HG03354 (cell line): ENCODE data around the gene TRPT1.

ENCODE experiments used
- ATAC-seq: cut with Tn5 transposase; IDR thresholded peaks from one replicate; pipeline ENCODE4 v1.9.1; 2021; ENCODE audit warnings: mild to moderate bottlenecking; ENCODE audit not compliant: unreplicated experiment, poor library complexity, severe bottlenecking

TRPT1 gene

DNA sequence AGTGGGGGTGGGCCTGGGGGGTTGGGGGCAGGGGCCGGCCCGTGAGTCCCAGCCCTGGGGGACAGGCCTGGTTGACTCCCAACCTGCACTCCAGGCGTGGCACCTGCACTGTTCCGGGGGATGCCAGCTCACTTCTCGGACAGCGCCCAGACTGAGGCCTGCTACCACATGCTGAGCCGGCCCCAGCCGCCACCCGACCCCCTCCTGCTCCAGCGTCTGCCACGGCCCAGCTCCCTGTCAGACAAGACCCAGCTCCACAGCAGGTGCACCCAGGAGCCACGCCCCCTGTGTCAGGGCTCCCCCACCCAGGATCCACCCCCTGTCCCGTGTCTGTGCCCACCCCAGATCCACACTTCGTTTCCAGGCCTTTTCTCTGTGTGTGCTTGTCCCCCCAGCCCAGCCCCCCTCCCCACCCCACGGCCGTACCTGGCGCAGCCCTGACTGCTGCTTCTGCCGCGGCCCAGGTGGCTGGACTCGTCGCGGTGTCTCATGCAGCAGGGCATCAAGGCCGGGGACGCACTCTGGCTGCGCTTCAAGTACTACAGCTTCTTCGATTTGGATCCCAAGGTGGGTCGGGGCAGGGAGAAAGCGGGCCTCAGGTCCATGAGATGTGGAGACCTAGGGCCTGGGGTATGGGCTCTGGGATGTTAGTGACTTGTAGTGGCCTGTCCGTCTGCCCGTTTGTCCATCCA, 14.7 kb downstream of the TRPT1 start:
- no peak for ATAC-seq

GRCh38 chr11:64210301-64211020, 15.5 kb downstream of the TRPT1 start:
- ATAC-seq: no peak

GRCh38 chr11:64209563-64209843, 16.5 kb downstream of the TRPT1 start:
- ATAC-seq: no peak

DNA sequence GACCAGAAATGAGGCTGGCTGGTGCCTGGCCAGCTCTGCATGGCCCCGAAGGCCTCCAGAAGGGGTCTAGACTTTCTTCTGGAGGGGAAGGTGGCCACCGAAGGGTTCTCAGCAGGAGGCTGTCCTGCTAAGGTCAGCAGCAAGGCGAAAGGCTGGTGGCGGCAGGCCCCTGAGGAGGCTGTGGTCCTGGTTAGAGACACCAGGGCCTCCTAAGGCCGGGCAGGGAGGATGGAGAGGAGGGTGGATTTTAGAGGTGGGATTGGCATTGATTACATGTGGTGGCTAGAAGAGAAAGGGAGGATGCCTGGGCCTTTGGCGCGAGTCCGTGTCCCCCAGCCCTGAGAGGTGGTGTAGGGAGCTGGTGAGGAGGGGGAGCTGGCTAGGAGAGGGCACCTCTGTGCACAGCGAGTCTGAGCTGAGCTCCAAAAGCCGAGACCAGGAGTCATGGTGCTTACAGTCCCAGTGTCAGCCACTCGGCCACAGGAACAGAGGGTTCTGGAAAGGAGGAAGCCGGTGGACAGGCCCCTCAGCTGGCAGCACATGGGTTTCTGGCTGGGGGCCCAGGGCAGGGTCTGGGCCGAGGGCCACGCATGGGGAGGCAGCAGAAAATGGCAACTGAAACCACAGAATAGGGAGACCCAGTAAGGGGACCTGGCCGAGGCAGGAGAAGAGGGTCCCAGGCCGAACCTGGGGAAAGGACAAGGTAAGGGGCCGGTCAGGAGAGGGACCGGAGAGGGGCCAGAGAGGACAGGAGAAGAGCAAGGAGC, 17.0 kb downstream of the TRPT1 start:
- ATAC-seq: no peak

GRCh38 chr11:64208086-64208795, 17.7 kb downstream of the TRPT1 start:
- peak; percentile 17 for ATAC-seq

- peak; percentile 52 for ATAC-seq
These were observed 18.5 kb downstream of the TRPT1 start for GRCh38 chr11:64207256-64208085.

- ATAC-seq: no peak
These were observed 19.3 kb downstream of the TRPT1 start, which contains the start of gene FERMT3 for GRCh38 chr11:64206457-64207255. Gene FERMT3 (plus strand): TSS chr11:64206721. CDS start chr11:64207365, 644 bp downstream.

GRCh38 chr11:64204464-64204989, 21.5 kb downstream of the TRPT1 start:
- ATAC-seq: no peak

- ATAC-seq: no peak
These were observed 21.9 kb downstream of the TRPT1 start for GRCh38 chr11:64204080-64204440.

- ATAC-seq: no peak
These were observed 22.4 kb downstream of the TRPT1 start for GRCh38 chr11:64203421-64204079.

- ATAC-seq: no peak
These were observed 23.0 kb downstream of the TRPT1 start for GRCh38 chr11:64202992-64203391.

- ATAC-seq: no peak
These were observed 24.4 kb downstream of the TRPT1 start for GRCh38 chr11:64201543-64201942.

- no peak for ATAC-seq
These were observed 27.5 kb downstream of the TRPT1 start for GRCh38 chr11:64198511-64198910.

- no peak for ATAC-seq
These were observed 29.4 kb downstream of the TRPT1 start for GRCh38 chr11:64196626-64197025.

DNA sequence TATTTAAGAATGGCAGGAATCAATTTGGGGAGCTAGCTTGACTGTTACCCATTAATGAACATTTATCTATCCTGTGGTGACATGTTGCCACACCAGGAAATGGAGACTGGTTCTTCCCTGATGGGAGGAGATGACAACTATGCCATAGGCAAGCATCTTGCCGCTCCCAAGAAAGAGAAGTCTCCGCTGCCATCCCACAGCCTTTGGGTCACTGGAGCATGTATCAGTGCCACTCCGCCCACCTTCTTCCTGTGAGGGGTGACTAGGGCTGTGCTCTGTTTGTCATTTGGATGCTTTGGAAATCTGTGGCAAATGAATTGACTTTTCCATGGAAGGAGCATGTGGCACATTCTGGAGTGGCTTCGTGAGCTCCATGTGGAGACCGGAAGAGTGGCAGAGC, 33.6 kb downstream of the TRPT1 start:
- ATAC-seq: no peak

- no peak for ATAC-seq
These were observed 39.4 kb downstream of the TRPT1 start for GRCh38 chr11:64186492-64187165.

GRCh38 chr11:64185693-64186491, 40.1 kb downstream of the TRPT1 start, which contains the start of gene STIP1:
Gene STIP1 (plus strand): TSS chr11:64186171. CDS start chr11:64186262, 91 bp downstream.
- peak; percentile 85 for ATAC-seq
